Lung (tissue), 12 donors: ENCODE data around the gene ESYT1. TPM values are rescaled to one million over a fixed set of nuclear protein-coding genes. Genes with fewer than 3 reads are reported as not detected.
A peak's percentile ranks its signal among the peaks of the same experiment; 100 is the strongest.

Experiments
- ATAC-seq: fragments of 200-7000 bp; cut with Tn5 transposase; one replicate; pipeline ENCODE4 v1.9.1; 2020; ENCODE audit warnings: moderate number of reproducible peaks; ENCODE audit not compliant: insufficient read depth, low FRiP score
- DNase-seq, 3 donors: peaks; one replicate each; pipeline ENCODE4 v3.0.0-alpha.2; 2013 to 2017
- H3K27ac ChIP-seq, 2 donors: one replicate each; pipeline ENCODE4 v1.5.1; 2013; ENCODE audit warnings: mild to moderate bottlenecking in 2 of 2, moderate library complexity in 2 of 2, control low read depth in 1 of 2, inconsistent platforms in 1 of 2, low read depth in 1 of 2, low read length in 1 of 2
- H3K27me3 ChIP-seq, 3 donors: one replicate each; pipeline ENCODE4 v1.5.1; 2013; ENCODE audit warnings: low read length in 2 of 3; ENCODE audit not compliant: control insufficient read depth in 3 of 3, insufficient read depth in 3 of 3
- H3K36me3 ChIP-seq, 4 donors: one replicate each; pipeline ENCODE4 v1.5.1; 2013; ENCODE audit warnings: low read length in 4 of 4, mild to moderate bottlenecking in 1 of 4, moderate library complexity in 1 of 4; ENCODE audit not compliant: control insufficient read depth in 4 of 4, insufficient read depth in 4 of 4
- H3K4me1 ChIP-seq, 5 donors: one replicate each; pipeline ENCODE4 v1.5.1; 2013; ENCODE audit warnings: low read length in 5 of 5, mild to moderate bottlenecking in 2 of 5, moderate library complexity in 1 of 5; ENCODE audit not compliant: control insufficient read depth in 5 of 5, insufficient read depth in 5 of 5
- H3K4me3 ChIP-seq: one replicate; pipeline ENCODE4 v1.5.1; 2013; ENCODE audit warnings: mild to moderate bottlenecking, control low read depth, moderate library complexity
- H3K9ac ChIP-seq, 2 donors: one replicate each; pipeline ENCODE4 v1.5.1; 2013; ENCODE audit warnings: low read length in 2 of 2, control low read depth in 1 of 2; ENCODE audit not compliant: insufficient read depth in 1 of 2
- H3K9me3 ChIP-seq, 4 donors: one replicate each; pipeline ENCODE4 v1.5.1; 2013; ENCODE audit warnings: low read length in 3 of 4, mild to moderate bottlenecking in 1 of 4, moderate library complexity in 1 of 4; ENCODE audit not compliant: control insufficient read depth in 4 of 4, insufficient read depth in 3 of 4
- WGBS, 2 donors: extraction: QIAGEN DNeasy Blood & Tissue Kit; methylation state at CpG; one replicate each; pipeline ENCODE4 v1.1.7; 2013; 5-methylcytosine and 5-hydroxymethylcytosine counted together
- polyA plus RNA-seq, 2 donors: library from polyadenylated mRNA; stranded (reverse); fragments of 200-250 nt; gene quantifications; one replicate each; pipeline ENCODE4 v1.2.1, GENCODE V29; 2013
- total RNA-seq, 2 donors: library from RNA; depleted of rRNA in 1 of 2; stranded (reverse); fragments of >200 nt in 1 of 2; gene quantifications; one replicate each; pipeline ENCODE4 v1.2.1, GENCODE V29; 2014 to 2021
- TF ChIP-seq, protein P1 (sequence below): IDR thresholded peaks from 2 replicates; pipeline ENCODE4 v1.5.1; 2012; ENCODE audit warnings: mild to moderate bottlenecking; ENCODE audit errors: control extremely low read depth, extremely low read depth
- donor health status: control.
- donor health status: control.
- donor health status: Bipolar disorder and iron deficiency.
- donor health status: healthy.
- donor health status: DM: yes; HTN: yes; CAD: no.

ESYT1 gene
- total and polyA plus RNA-seq, 4 donors: 23.5 to 131 (median 64.2) TPM

DNA sequence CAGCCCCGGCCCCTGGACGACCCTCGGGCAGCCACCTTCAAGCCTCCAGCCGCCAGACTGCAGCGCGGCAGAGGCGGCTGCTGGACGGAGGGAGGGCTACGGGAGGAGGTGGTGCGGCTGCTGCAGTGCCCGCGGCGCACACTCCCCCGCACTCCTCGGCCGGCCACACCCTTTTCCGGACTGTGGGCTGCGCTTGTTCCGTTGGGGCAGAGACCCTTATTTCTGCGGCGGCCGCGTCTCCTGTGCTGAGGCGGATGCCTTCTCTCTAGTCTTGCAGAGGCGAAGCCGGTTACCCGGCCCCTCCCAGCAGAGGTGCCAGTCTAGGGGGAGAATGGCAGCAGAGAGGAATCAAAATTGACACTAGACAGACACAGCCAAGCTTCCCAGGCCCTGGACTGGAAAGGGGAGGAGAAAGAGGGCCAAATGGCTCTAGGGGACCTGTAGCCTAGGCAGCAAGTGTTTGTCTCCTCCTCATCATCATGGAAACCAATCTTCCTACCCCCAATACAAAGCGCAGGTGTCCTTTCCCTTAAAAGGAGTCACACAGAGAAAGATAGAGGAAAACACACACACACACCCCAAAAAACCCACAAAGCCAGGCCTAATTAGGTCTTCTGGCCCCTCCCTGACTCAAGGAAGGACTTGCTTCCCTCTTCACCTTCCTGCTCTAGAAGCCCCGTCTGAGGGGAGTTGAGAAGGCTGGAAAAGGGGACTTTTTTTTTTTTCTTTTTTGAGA is 1.3 kb downstream of the ESYT1 start:
- Histone ChIP-seq H3K27me3 (no peaks in the 10 kb centered on the region), H3K9me3 (no peaks in the 10 kb centered on the region), H3K9ac (peak overlapping the region in 1 of 2 donors; percentile 82), H3K4me1 (peaks cover 0 to 27% (median 12%) of the 10 kb centered on the region in 5 donors), H3K36me3 (peaks cover 14 to 39% (median 32%) of the 10 kb centered on the region in 4 donors), H3K4me3 (peak overlapping the region; percentile 77), H3K27ac (peak overlapping the region; percentile 71 to 88)
- TF ChIP-seq, protein P1, sequence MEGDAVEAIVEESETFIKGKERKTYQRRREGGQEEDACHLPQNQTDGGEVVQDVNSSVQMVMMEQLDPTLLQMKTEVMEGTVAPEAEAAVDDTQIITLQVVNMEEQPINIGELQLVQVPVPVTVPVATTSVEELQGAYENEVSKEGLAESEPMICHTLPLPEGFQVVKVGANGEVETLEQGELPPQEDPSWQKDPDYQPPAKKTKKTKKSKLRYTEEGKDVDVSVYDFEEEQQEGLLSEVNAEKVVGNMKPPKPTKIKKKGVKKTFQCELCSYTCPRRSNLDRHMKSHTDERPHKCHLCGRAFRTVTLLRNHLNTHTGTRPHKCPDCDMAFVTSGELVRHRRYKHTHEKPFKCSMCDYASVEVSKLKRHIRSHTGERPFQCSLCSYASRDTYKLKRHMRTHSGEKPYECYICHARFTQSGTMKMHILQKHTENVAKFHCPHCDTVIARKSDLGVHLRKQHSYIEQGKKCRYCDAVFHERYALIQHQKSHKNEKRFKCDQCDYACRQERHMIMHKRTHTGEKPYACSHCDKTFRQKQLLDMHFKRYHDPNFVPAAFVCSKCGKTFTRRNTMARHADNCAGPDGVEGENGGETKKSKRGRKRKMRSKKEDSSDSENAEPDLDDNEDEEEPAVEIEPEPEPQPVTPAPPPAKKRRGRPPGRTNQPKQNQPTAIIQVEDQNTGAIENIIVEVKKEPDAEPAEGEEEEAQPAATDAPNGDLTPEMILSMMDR: no peak
- DNase-seq (peak; percentile 67 to 74 (median 68)), ATAC-seq (peak; percentile 13)
- 0 to 2% methylated on average over 29 of the region's 29 CpGs for WGBS, 2 donors

DNA sequence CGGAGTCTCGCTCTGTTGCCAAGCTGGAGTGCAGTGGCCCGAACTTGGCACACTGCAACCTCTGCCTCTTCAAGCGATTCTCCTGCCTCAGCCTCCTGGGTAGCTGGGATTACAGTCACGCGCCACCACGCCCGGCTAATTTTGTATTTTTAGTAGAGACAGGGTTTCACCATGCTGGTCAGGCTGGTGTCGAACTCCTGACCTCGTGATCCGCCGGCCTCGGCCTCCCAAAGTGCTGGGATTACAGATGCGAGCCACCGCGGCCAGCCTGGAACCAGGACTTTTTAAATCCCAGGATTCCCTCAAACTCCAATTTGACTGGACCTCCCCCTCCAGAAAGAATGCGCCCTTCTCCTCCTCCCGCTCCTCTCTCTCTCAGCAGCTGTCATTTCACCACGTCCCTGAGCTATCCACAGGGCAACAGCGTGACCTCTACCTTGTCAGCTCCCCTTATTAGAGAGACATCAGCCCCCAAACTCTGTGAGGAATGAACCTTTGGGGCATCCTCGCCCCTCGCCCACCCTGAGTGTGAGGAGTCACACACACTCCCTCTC is 2.0 kb downstream of the ESYT1 start:
- no peak overlapping the region for H3K9ac ChIP-seq
- H3K36me3 ChIP-seq: peaks cover 14 to 41% (median 32%) of the 10 kb centered on the region in 4 donors
- peak overlapping the region in 1 of 2 donors; percentile 35 for H3K27ac ChIP-seq
- H3K4me1 ChIP-seq: peaks cover 0 to 27% (median 12%) of the 10 kb centered on the region in 5 donors
- 60 to 66% methylated on average over 22 of the region's 22 CpGs for WGBS, 2 donors
- no peak for DNase-seq
- H3K4me3 ChIP-seq: no peak overlapping the region
- ATAC-seq: no peak
- TF ChIP-seq, protein P1: no peak
- H3K9me3 ChIP-seq: no peaks in the 10 kb centered on the region
- no peaks in the 10 kb centered on the region for H3K27me3 ChIP-seq

DNA sequence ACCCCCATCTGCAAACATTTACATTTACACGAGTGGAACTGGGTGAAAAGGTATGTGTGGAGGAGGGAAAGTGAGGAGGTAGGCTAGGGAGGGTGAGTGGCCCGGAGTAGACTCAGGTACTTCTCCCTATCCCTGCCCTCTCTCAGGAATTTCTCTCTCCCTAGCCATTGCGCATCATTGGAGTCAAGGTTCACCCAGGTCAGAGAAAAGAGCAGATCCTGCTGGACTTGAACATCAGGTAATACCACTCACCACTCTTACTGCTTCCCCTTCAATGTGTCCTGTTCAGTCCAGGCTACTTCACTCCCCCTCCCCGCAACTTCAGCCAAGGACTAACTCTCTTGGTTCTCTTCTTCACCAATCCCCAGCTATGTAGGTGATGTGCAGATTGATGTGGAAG is 2.8 kb downstream of the ESYT1 start:
- Histone ChIP-seq H3K27me3 (no peaks in the 10 kb centered on the region), H3K9me3 (no peaks in the 10 kb centered on the region), H3K4me1 (peaks cover 0 to 24% (median 12%) of the 10 kb centered on the region in 5 donors), H3K36me3 (peaks cover 14 to 41% (median 32%) of the 10 kb centered on the region in 4 donors), H3K27ac (no peak overlapping the region), H3K9ac (no peak overlapping the region), H3K4me3 (no peak overlapping the region)
- ATAC-seq (no peak), DNase-seq (no peak)
- TF ChIP-seq, protein P1: no peak
- 84 to 99% methylated on average over 4 of the region's 4 CpGs for WGBS, 2 donors
